ENCODE results near the gene TMEM145.
"Not testable (repeated sequence)": the region's sequence is repeated elsewhere in the genome, so short reads cannot be mapped to it uniquely, and the experiment has no call there.

DNA sequence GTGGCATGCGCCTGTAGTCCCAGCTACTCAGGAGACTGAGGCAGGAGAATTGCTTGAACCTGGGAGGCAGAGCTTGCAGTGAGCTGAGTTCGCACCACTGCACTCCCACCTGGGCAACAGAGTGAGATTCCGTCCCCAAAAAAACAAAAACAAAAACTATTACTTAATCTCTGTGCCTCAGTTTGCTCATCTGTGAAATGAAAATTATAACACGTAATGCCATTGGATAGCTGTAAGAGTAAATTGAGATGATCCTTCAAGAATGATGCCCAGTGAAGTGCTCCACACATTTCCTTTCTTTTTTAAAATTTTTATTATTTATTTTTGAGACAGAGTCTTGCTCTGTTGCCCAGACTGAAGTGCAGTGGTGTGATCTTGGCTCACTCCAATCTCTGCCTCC, 26.8 kb downstream of the TMEM145 start:
- TF ChIP-seq SRF (IDR thresholded peaks at IDR 0.05; ENCODE audit: low read depth in 2 of 2, low read length in 2 of 2); RCOR1 (conservative IDR thresholded peaks at IDR 0.05; ENCODE audit: low read depth, low read length); ZSCAN29 (IDR thresholded peaks at IDR 0.05); POLR2AphosphoS5 (IDR thresholded peaks at IDR 0.05; ENCODE audit: low read length); HDAC6 (IDR thresholded peaks at IDR 0.05; ENCODE audit: unreplicated experiment); GABPA (IDR thresholded peaks at IDR 0.05; ENCODE audit: low read depth); EZH2 (IDR thresholded peaks at IDR 0.05; ENCODE audit: borderline replicate concordance, control insufficient read depth, low read depth, low read length); HCFC1 (IDR thresholded peaks at IDR 0.05; ENCODE audit: low read length); MAX (IDR thresholded peaks at IDR 0.05; ENCODE audit: low read depth, low read length): not testable (repeated sequence)
- TF ChIP-seq, protein P1, sequence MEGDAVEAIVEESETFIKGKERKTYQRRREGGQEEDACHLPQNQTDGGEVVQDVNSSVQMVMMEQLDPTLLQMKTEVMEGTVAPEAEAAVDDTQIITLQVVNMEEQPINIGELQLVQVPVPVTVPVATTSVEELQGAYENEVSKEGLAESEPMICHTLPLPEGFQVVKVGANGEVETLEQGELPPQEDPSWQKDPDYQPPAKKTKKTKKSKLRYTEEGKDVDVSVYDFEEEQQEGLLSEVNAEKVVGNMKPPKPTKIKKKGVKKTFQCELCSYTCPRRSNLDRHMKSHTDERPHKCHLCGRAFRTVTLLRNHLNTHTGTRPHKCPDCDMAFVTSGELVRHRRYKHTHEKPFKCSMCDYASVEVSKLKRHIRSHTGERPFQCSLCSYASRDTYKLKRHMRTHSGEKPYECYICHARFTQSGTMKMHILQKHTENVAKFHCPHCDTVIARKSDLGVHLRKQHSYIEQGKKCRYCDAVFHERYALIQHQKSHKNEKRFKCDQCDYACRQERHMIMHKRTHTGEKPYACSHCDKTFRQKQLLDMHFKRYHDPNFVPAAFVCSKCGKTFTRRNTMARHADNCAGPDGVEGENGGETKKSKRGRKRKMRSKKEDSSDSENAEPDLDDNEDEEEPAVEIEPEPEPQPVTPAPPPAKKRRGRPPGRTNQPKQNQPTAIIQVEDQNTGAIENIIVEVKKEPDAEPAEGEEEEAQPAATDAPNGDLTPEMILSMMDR (IDR thresholded peaks at IDR 0.05 in 2 of 3, conservative IDR thresholded peaks at IDR 0.05 in 1 of 3; ENCODE audit: control insufficient read depth in 2 of 3, extremely low read depth in 1 of 3, insufficient read depth in 1 of 3, low read depth in 3 of 3, low read length in 3 of 3): not testable (repeated sequence)

Data from GM12878 (cell line).